ENCODE measurements around the gene TNS3. TPM values are rescaled to one million over a fixed set of nuclear protein-coding genes. Genes with fewer than 3 reads are reported as not detected.
A peak's percentile ranks its signal among the peaks of the same experiment; 100 is the strongest.

Gene TNS3
- total and polyA plus RNA-seq, 4 donors, result 40.5 to 140 (median 86.7) TPM

GRCh38 chr7:47452715-47453092 is 129.2 kb downstream of the TNS3 start:
- intact Hi-C loops (cut with DNase I), result loop anchor here in 1 of 2 donors (5.0 kb wide), 1 partner anchor 130 kb away; the partner anchor contains the start of gene TNS3
- Histone ChIP-seq H3K27me3 (ENCODE audit: control insufficient read depth in 1 of 2, insufficient read depth in 2 of 2, low read length in 1 of 2) (no peaks in the 10 kb centered on the region), H3K4me3 (ENCODE audit: low read length in 2 of 2) (no peak overlapping the region), H3K4me1 (ENCODE audit: control insufficient read depth in 1 of 2, insufficient read depth in 2 of 2, low read length in 2 of 2) (peaks cover 3 to 4% of the 10 kb centered on the region in 2 donors), H3K9me3 (ENCODE audit: control insufficient read depth, low read length) (no peaks in the 10 kb centered on the region), H3K27ac (ENCODE audit: low read depth in 1 of 2, low read length in 2 of 2) (peak overlapping the region; percentile 0 to 77), H3K36me3 (ENCODE audit: control insufficient read depth in 1 of 2, insufficient read depth in 2 of 2, low read length in 1 of 2) (no peaks in the 10 kb centered on the region)
- ATAC-seq (ENCODE audit: low FRiP score) (no peak), DNase-seq (no peak)
- 9 to 14% methylated on average over 11 of the region's 11 CpGs for WGBS, 2 donors

GRCh38 chr7:47452295-47452694 is 129.6 kb downstream of the TNS3 start:
- peaks cover 3 to 4% of the 10 kb centered on the region in 2 donors for H3K4me1 ChIP-seq (ENCODE audit: control insufficient read depth in 1 of 2, insufficient read depth in 2 of 2, low read length in 2 of 2)
- no peaks in the 10 kb centered on the region for H3K36me3 ChIP-seq (ENCODE audit: control insufficient read depth in 1 of 2, insufficient read depth in 2 of 2, low read length in 1 of 2)
- DNase-seq (no peak), ATAC-seq (ENCODE audit: low FRiP score) (no peak)
- intact Hi-C loops (cut with DNase I), result loop anchor here in 1 of 2 donors (5.0 kb wide), 1 partner anchor 130 kb away; the partner anchor contains the start of gene TNS3
- H3K4me3 ChIP-seq (ENCODE audit: low read length in 2 of 2), result no peak overlapping the region
- no peaks in the 10 kb centered on the region for H3K27me3 ChIP-seq (ENCODE audit: control insufficient read depth in 1 of 2, insufficient read depth in 2 of 2, low read length in 1 of 2)
- no peaks in the 10 kb centered on the region for H3K9me3 ChIP-seq (ENCODE audit: control insufficient read depth, low read length)
- H3K27ac ChIP-seq (ENCODE audit: low read depth in 1 of 2, low read length in 2 of 2), result peak overlapping the region in 1 of 2 donors; percentile 77
- WGBS, 2 donors, result 28 to 39% methylated on average over 3 of the region's 3 CpGs

- no peak overlapping the region for H3K27ac ChIP-seq (ENCODE audit: low read depth in 1 of 2, low read length in 2 of 2)
- intact Hi-C loops (cut with DNase I), result loop anchor here in 1 of 2 donors (5.0 kb wide), 1 partner anchor 130 kb away; the partner anchor contains the start of gene TNS3
- no peak for ATAC-seq (ENCODE audit: low FRiP score)
- H3K4me3 ChIP-seq (ENCODE audit: low read length in 2 of 2), result no peak overlapping the region
- no peaks in the 10 kb centered on the region for H3K36me3 ChIP-seq (ENCODE audit: control insufficient read depth in 1 of 2, insufficient read depth in 2 of 2, low read length in 1 of 2)
- WGBS, 2 donors, result 5 to 6% methylated on average over 3 of the region's 3 CpGs
- no peaks in the 10 kb centered on the region for H3K9me3 ChIP-seq (ENCODE audit: control insufficient read depth, low read length)
- peaks cover 3 to 4% of the 10 kb centered on the region in 2 donors for H3K4me1 ChIP-seq (ENCODE audit: control insufficient read depth in 1 of 2, insufficient read depth in 2 of 2, low read length in 2 of 2)
- H3K27me3 ChIP-seq (ENCODE audit: control insufficient read depth in 1 of 2, insufficient read depth in 2 of 2, low read length in 1 of 2), result no peaks in the 10 kb centered on the region
- DNase-seq, result no peak
Measured at GRCh38 chr7:47451851-47452205, 130.1 kb downstream of the TNS3 start.

- 69 to 76% methylated on average over 11 of the region's 11 CpGs for WGBS, 2 donors
- ATAC-seq (ENCODE audit: low FRiP score), result no peak
- H3K4me3 ChIP-seq (ENCODE audit: low read length in 2 of 2), result no peak overlapping the region
- no peaks in the 10 kb centered on the region for H3K36me3 ChIP-seq (ENCODE audit: control insufficient read depth in 1 of 2, insufficient read depth in 2 of 2, low read length in 1 of 2)
- peaks cover 3 to 4% of the 10 kb centered on the region in 2 donors for H3K4me1 ChIP-seq (ENCODE audit: control insufficient read depth in 1 of 2, insufficient read depth in 2 of 2, low read length in 2 of 2)
- intact Hi-C loops (cut with DNase I), result loop anchor here (5.0 to 10.0 kb wide), 2 partner anchors 125 to 132 kb away; partner anchors contain the start of gene TNS3 (in 1 of the 2)
- no peaks in the 10 kb centered on the region for H3K27me3 ChIP-seq (ENCODE audit: control insufficient read depth in 1 of 2, insufficient read depth in 2 of 2, low read length in 1 of 2)
- peak in 1 of 2 donors; percentile 8 for DNase-seq
- H3K9me3 ChIP-seq (ENCODE audit: control insufficient read depth, low read length), result no peaks in the 10 kb centered on the region
- peak overlapping the region in 1 of 2 donors; percentile 77 for H3K27ac ChIP-seq (ENCODE audit: low read depth in 1 of 2, low read length in 2 of 2)
Measured at GRCh38 chr7:47449810-47450590, 131.9 kb downstream of the TNS3 start.

- H3K4me1 ChIP-seq (ENCODE audit: control insufficient read depth in 1 of 2, insufficient read depth in 2 of 2, low read length in 2 of 2), result peaks cover 1 to 2% of the 10 kb centered on the region in 2 donors
Measured at GRCh38 chr7:47448971-47449370, 132.9 kb downstream of the TNS3 start.

GRCh38 chr7:47447621-47448349 is 134.1 kb downstream of the TNS3 start:
- Histone ChIP-seq H3K27me3 (ENCODE audit: control insufficient read depth in 1 of 2, insufficient read depth in 2 of 2, low read length in 1 of 2) (no peaks in the 10 kb centered on the region), H3K4me1 (ENCODE audit: control insufficient read depth in 1 of 2, insufficient read depth in 2 of 2, low read length in 2 of 2) (no peaks in the 10 kb centered on the region), H3K36me3 (ENCODE audit: control insufficient read depth in 1 of 2, insufficient read depth in 2 of 2, low read length in 1 of 2) (no peaks in the 10 kb centered on the region), H3K4me3 (ENCODE audit: low read length in 2 of 2) (no peak overlapping the region), H3K9me3 (ENCODE audit: control insufficient read depth, low read length) (no peaks in the 10 kb centered on the region), H3K27ac (ENCODE audit: low read depth in 1 of 2, low read length in 2 of 2) (no peak overlapping the region)
- WGBS, 2 donors, result 88 to 89% methylated on average over 12 of the region's 12 CpGs
- DNase-seq, result peak in 1 of 2 donors; percentile 53
- intact Hi-C loops (cut with DNase I), result loop anchor here in 1 of 2 donors (10.0 kb wide), 1 partner anchor 127 kb away; no protein-coding TSS in a partner anchor
- no peak for ATAC-seq (ENCODE audit: low FRiP score)

More at GRCh38 chr7:47448971-47449370, 132.9 kb downstream of the TNS3 start:
- H3K9me3 ChIP-seq (ENCODE audit: control insufficient read depth, low read length), result no peaks in the 10 kb centered on the region
- no peaks in the 10 kb centered on the region for H3K36me3 ChIP-seq (ENCODE audit: control insufficient read depth in 1 of 2, insufficient read depth in 2 of 2, low read length in 1 of 2)
- H3K27me3 ChIP-seq (ENCODE audit: control insufficient read depth in 1 of 2, insufficient read depth in 2 of 2, low read length in 1 of 2), result no peaks in the 10 kb centered on the region
- 86 to 88% methylated on average over 9 of the region's 9 CpGs for WGBS, 2 donors
- no peak overlapping the region for H3K27ac ChIP-seq (ENCODE audit: low read depth in 1 of 2, low read length in 2 of 2)
- peak in 1 of 2 donors; percentile 46 for DNase-seq
- no peak for ATAC-seq (ENCODE audit: low FRiP score)
- no peak overlapping the region for H3K4me3 ChIP-seq (ENCODE audit: low read length in 2 of 2)
- intact Hi-C loops (cut with DNase I), result loop anchor here in 1 of 2 donors (10.0 kb wide), 1 partner anchor 126 kb away; no protein-coding TSS in a partner anchor

GRCh38 chr7:47446871-47447466 is 134.9 kb downstream of the TNS3 start:
- H3K27ac ChIP-seq (ENCODE audit: low read depth in 1 of 2, low read length in 2 of 2), result no peak overlapping the region
- intact Hi-C loops (cut with DNase I), result loop anchor here in 1 of 2 donors (10.0 kb wide), 1 partner anchor 128 kb away; no protein-coding TSS in a partner anchor
- WGBS, 2 donors, result 67% methylated on average over 9 of the region's 9 CpGs
- H3K27me3 ChIP-seq (ENCODE audit: control insufficient read depth in 1 of 2, insufficient read depth in 2 of 2, low read length in 1 of 2), result no peaks in the 10 kb centered on the region
- no peak for DNase-seq
- no peak overlapping the region for H3K4me3 ChIP-seq (ENCODE audit: low read length in 2 of 2)
- H3K9me3 ChIP-seq (ENCODE audit: control insufficient read depth, low read length), result no peaks in the 10 kb centered on the region
- no peak for ATAC-seq (ENCODE audit: low FRiP score)
- peaks cover 0 to 2% of the 10 kb centered on the region in 2 donors for H3K4me1 ChIP-seq (ENCODE audit: control insufficient read depth in 1 of 2, insufficient read depth in 2 of 2, low read length in 2 of 2)
- no peaks in the 10 kb centered on the region for H3K36me3 ChIP-seq (ENCODE audit: control insufficient read depth in 1 of 2, insufficient read depth in 2 of 2, low read length in 1 of 2)

GRCh38 chr7:47444376-47445098 is 137.4 kb downstream of the TNS3 start:
- peaks cover 0 to 2% of the 10 kb centered on the region in 2 donors for H3K4me1 ChIP-seq (ENCODE audit: control insufficient read depth in 1 of 2, insufficient read depth in 2 of 2, low read length in 2 of 2)
- H3K27me3 ChIP-seq (ENCODE audit: control insufficient read depth in 1 of 2, insufficient read depth in 2 of 2, low read length in 1 of 2), result no peaks in the 10 kb centered on the region
- ATAC-seq (ENCODE audit: low FRiP score) (no peak), DNase-seq (peak in 1 of 2 donors; percentile 55)
- WGBS, 2 donors, result 67 to 73% methylated on average over 14 of the region's 14 CpGs
- H3K36me3 ChIP-seq (ENCODE audit: control insufficient read depth in 1 of 2, insufficient read depth in 2 of 2, low read length in 1 of 2), result no peaks in the 10 kb centered on the region
- H3K9me3 ChIP-seq (ENCODE audit: control insufficient read depth, low read length), result no peaks in the 10 kb centered on the region
- H3K4me3 ChIP-seq (ENCODE audit: low read length in 2 of 2), result no peak overlapping the region
- H3K27ac ChIP-seq (ENCODE audit: low read depth in 1 of 2, low read length in 2 of 2), result no peak overlapping the region
- intact Hi-C loops (cut with DNase I), result loop anchor here in 1 of 2 donors (10.0 kb wide), 1 partner anchor 130 kb away; no protein-coding TSS in a partner anchor

All from aorta (tissue), 5 donors.